HepG2 (cell line): ENCODE measurements around the gene NEIL1. TPM values are rescaled to one million over a fixed set of nuclear protein-coding genes. Genes with fewer than 3 reads are reported as not detected.
A peak's percentile ranks its signal among the peaks of the same experiment; 100 is the strongest.

ENCODE experiments used
- ARID4A ChIP-seq: sonication (generic); formaldehyde crosslinking; IDR thresholded peaks from 2 replicates; pipeline ENCODE4 v1.5.0; 2020; ENCODE audit warnings: mild to moderate bottlenecking, missing genetic modification reagents, borderline replicate concordance
- GABPA ChIP-seq, 2 experiments: IDR thresholded peaks; 2 replicates each; pipeline ENCODE4 v1.6.1; 2011 to 2016; ENCODE audit warnings: low read depth in 2 of 2, low read length in 1 of 2, missing biosample characterization in 1 of 2, missing genetic modification characterization in 1 of 2
- KAT8 ChIP-seq: IDR thresholded peaks from 2 replicates; pipeline ENCODE4 v1.6.1; 2016; ENCODE audit warnings: missing genetic modification reagents, missing compliant biosample characterization
- KMT2B ChIP-seq: IDR thresholded peaks from 2 replicates; pipeline ENCODE4 v1.6.1; 2016; ENCODE audit warnings: missing genetic modification reagents, missing compliant biosample characterization
- RFXAP ChIP-seq: sonication (generic); formaldehyde crosslinking; IDR thresholded peaks from 2 replicates; pipeline ENCODE4 v1.4.0; 2020; ENCODE audit warnings: missing genetic modification reagents, borderline replicate concordance
- SIX1 ChIP-seq: sonication (generic); formaldehyde crosslinking; IDR thresholded peaks from 2 replicates; pipeline ENCODE4 v1.4.0; 2020; ENCODE audit warnings: missing genetic modification reagents, borderline replicate concordance
- SRSF4 ChIP-seq: fragments of 200-400 bp; formaldehyde crosslinking; IDR thresholded peaks from one replicate; pipeline ENCODE4 v1.6.1; 2018; ENCODE audit warnings: mild to moderate bottlenecking, low read depth, low read length, moderate library complexity; ENCODE audit not compliant: poor library complexity, severe bottlenecking
- STAG1 ChIP-seq: sonication (generic); formaldehyde crosslinking; IDR thresholded peaks from 2 replicates; pipeline ENCODE4 v1.4.0; 2020; ENCODE audit warnings: missing genetic modification reagents
- TEAD3 ChIP-seq: optimal IDR thresholded peaks from 2 replicates; pipeline ENCODE3; 2016; ENCODE audit warnings: borderline replicate concordance
- THRA ChIP-seq: sonication (generic); formaldehyde crosslinking; IDR thresholded peaks from 2 replicates; pipeline ENCODE4 v1.4.0; 2020; ENCODE audit warnings: missing genetic modification reagents, borderline replicate concordance
- XRCC5 ChIP-seq: fragments of 200-400 bp; formaldehyde crosslinking; optimal IDR thresholded peaks from 2 replicates; pipeline ENCODE3; 2017; ENCODE audit warnings: mild to moderate bottlenecking, low read length
- YEATS4 ChIP-seq: sonication (generic); formaldehyde crosslinking; IDR thresholded peaks from 2 replicates; pipeline ENCODE4 v1.4.0; 2020; ENCODE audit warnings: missing genetic modification reagents, borderline replicate concordance
- ZFY ChIP-seq: sonication (generic); formaldehyde crosslinking; IDR thresholded peaks from 2 replicates; pipeline ENCODE4 v1.4.0; 2020; ENCODE audit warnings: missing genetic modification reagents
- ZMYM4 ChIP-seq: sonication (generic); formaldehyde crosslinking; IDR thresholded peaks from 2 replicates; pipeline ENCODE4 v1.8.1; 2023; ENCODE audit warnings: mild to moderate bottlenecking, missing genetic modification reagents
- ZNF33B ChIP-seq: sonication (generic); formaldehyde crosslinking; IDR thresholded peaks from 2 replicates; pipeline ENCODE4 v1.5.1; 2020; ENCODE audit warnings: mild to moderate bottlenecking, missing genetic modification reagents
- ZNF446 ChIP-seq: sonication (generic); formaldehyde crosslinking; IDR thresholded peaks from 2 replicates; pipeline ENCODE4 v1.5.0; 2020; ENCODE audit warnings: mild to moderate bottlenecking, missing genetic modification reagents
- ZNF557 ChIP-seq: sonication (generic); formaldehyde crosslinking; IDR thresholded peaks from 2 replicates; pipeline ENCODE4 v1.4.0; 2020; ENCODE audit warnings: missing genetic modification reagents
- ZNF782 ChIP-seq: sonication (generic); formaldehyde crosslinking; IDR thresholded peaks from 2 replicates; pipeline ENCODE4 v1.4.0; 2020; ENCODE audit warnings: missing genetic modification reagents, mild to moderate bottlenecking, borderline replicate concordance
- ZNF790 ChIP-seq: sonication (generic); formaldehyde crosslinking; IDR thresholded peaks from 2 replicates; pipeline ENCODE4 v1.8.0; 2022; ENCODE audit warnings: missing genetic modification reagents, mild to moderate bottlenecking, borderline replicate concordance
- ZNF879 ChIP-seq: sonication (generic); formaldehyde crosslinking; IDR thresholded peaks from 2 replicates; pipeline ENCODE4 v1.8.1; 2023; ENCODE audit warnings: missing genetic modification reagents
- polyA plus RNA-seq, 8 experiments: library from polyadenylated mRNA; depleted of rRNA in 3 of 8; stranded (reverse) in 7 of 8; unstranded in 1 of 8; fragments of >200 nt; fragmentation: Illumina TruSeq in 4 of 8; extraction: Trizol in 4 of 8; gene quantifications; 2 replicates each; pipeline versions ENCODE4 v1.2.1 to v1.2.3, GENCODE V29; 2011 to 2016; ENCODE audit warnings: low read depth in 4 of 8, missing spikeins in 1 of 8, mixed read lengths in 1 of 8; ENCODE audit not compliant: insufficient read depth in 1 of 8
- total RNA-seq, 5 experiments: library from RNA; depleted of rRNA; stranded (reverse); fragments of >200 nt; fragmentation: Illumina TruSeq; extraction: Trizol; gene quantifications; 2 replicates each; pipeline ENCODE4 v1.2.3, GENCODE V29; 2016; ENCODE audit warnings: low read depth in 1 of 5
- TF ChIP-seq, protein P1 (sequence below): sonication (generic); formaldehyde crosslinking; IDR thresholded peaks from 2 replicates; pipeline ENCODE4; 2020; ENCODE audit warnings: missing genetic modification reagents, mild to moderate bottlenecking, borderline replicate concordance

Gene NEIL1
- total and polyA plus RNA-seq, 2 of the 13 experiments (the other 11 are each of a cell fraction or from before 2014, with no cell fraction given) = 10.4 to 15.5 TPM

GRCh38 chr15:75347222-75348033, 589 bp downstream of the NEIL1 start (continued):
- TF ChIP-seq YEATS4 (CRISPR knock-in tag) = peak; percentile 43; the same call in 1 of the 2 replicates
- no peak for TF ChIP-seq THRA (CRISPR knock-in tag)
- TF ChIP-seq SIX1 (CRISPR knock-in tag) = no peak
- no peak for TF ChIP-seq TEAD3 (CRISPR knock-in tag)
- peak; percentile 26; the same call in 1 of the 2 replicates for TF ChIP-seq ZMYM4 (CRISPR knock-in tag)
- peak; percentile 78 for TF ChIP-seq ZNF790 (CRISPR knock-in tag)
- TF ChIP-seq SRSF4 = no peak
- peak; percentile 38 for TF ChIP-seq GABPA (IDR thresholded peaks at IDR 0.05; ENCODE audit: low read depth, low read length)
- TF ChIP-seq GABPA (CRISPR knock-in tag; IDR thresholded peaks at IDR 0.05; ENCODE audit: low read depth) = peak; percentile 69
- TF ChIP-seq KAT8 (CRISPR knock-in tag) = no peak; the same call in none of the 2 replicates
- peak; percentile 58; the same call in 1 of the 2 replicates for TF ChIP-seq RFXAP (CRISPR knock-in tag)
- no peak for TF ChIP-seq ZNF446 (CRISPR knock-in tag)
- TF ChIP-seq, protein P1, sequence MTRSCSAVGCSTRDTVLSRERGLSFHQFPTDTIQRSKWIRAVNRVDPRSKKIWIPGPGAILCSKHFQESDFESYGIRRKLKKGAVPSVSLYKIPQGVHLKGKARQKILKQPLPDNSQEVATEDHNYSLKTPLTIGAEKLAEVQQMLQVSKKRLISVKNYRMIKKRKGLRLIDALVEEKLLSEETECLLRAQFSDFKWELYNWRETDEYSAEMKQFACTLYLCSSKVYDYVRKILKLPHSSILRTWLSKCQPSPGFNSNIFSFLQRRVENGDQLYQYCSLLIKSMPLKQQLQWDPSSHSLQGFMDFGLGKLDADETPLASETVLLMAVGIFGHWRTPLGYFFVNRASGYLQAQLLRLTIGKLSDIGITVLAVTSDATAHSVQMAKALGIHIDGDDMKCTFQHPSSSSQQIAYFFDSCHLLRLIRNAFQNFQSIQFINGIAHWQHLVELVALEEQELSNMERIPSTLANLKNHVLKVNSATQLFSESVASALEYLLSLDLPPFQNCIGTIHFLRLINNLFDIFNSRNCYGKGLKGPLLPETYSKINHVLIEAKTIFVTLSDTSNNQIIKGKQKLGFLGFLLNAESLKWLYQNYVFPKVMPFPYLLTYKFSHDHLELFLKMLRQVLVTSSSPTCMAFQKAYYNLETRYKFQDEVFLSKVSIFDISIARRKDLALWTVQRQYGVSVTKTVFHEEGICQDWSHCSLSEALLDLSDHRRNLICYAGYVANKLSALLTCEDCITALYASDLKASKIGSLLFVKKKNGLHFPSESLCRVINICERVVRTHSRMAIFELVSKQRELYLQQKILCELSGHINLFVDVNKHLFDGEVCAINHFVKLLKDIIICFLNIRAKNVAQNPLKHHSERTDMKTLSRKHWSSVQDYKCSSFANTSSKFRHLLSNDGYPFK = peak; percentile 82; the same call in 1 of the 2 replicates
- TF ChIP-seq XRCC5 = no peak
- no peak for TF ChIP-seq STAG1 (CRISPR knock-in tag)
- TF ChIP-seq ZNF879 (CRISPR knock-in tag) = no peak
- peak; percentile 83 for TF ChIP-seq ARID4A
- TF ChIP-seq ZNF33B = peak; percentile 88; the same call in 1 of the 2 replicates
- TF ChIP-seq ZNF557 (CRISPR knock-in tag) = no peak
- TF ChIP-seq KMT2B (CRISPR knock-in tag) = no peak
- no peak for TF ChIP-seq ZNF782 (CRISPR knock-in tag)
- peak; percentile 85 for TF ChIP-seq ZFY (CRISPR knock-in tag)
